ENCODE data around the gene LMF1.
"Not testable (repeated sequence)": the region's sequence is repeated elsewhere in the genome, so short reads cannot be mapped to it uniquely, and the experiment has no call there.

GRCh38 chr16:858441-858840 is 112.3 kb downstream of the LMF1 start:
- not testable (repeated sequence) for TF ChIP-seq EZH2 (IDR thresholded peaks at IDR 0.05; ENCODE audit: low read length); CTCF (optimal IDR thresholded peaks at IDR 0.05 in 1 of 3, IDR thresholded peaks at IDR 0.05 in 1 of 3, conservative IDR thresholded peaks at IDR 0.05 in 1 of 3; ENCODE audit: extremely low read depth in 1 of 3, insufficient read depth in 2 of 3, low read length in 3 of 3)

Measured in keratinocyte (primary cell).